NT2/D1 (cell line): ENCODE measurements around the gene ASB3.

Experiments used
- SUZ12 ChIP-seq: IDR thresholded peaks from 2 replicates; pipeline ENCODE4 v1.6.1; 2011; ENCODE audit not compliant: insufficient read length, insufficient read depth; ENCODE audit errors: extremely low read depth
- YY1 ChIP-seq: IDR thresholded peaks from 2 replicates; pipeline ENCODE4 v1.6.1; 2011; ENCODE audit not compliant: insufficient read length, insufficient read depth
- ZNF274 ChIP-seq: IDR thresholded peaks from 2 replicates; pipeline ENCODE4 v1.6.1; 2011; ENCODE audit warnings: mild to moderate bottlenecking, low read depth, low read length

DNA sequence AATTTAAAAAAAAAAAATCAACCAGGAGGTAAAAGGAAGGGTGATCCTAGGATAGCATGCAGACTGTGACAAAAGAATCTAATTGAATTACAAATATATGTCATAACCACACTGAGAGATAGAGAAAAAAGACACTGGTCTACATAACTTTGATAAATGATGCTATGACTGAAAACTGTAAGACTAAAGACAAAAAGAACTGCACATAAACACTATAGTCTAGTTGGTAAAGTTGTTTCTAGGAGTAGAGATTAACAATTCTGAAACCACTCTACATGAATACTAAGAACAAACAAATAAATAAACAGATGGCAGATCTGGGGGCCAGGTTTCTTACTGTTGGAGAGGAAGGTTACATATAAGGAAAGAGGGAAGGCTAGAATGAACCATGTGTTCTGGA lies 33.7 kb downstream of the ASB3 start:
- TF ChIP-seq SUZ12, result no peak
- no peak for TF ChIP-seq YY1
- no peak for TF ChIP-seq ZNF274
